HG02943 (cell line): Measurements from ENCODE around the gene MGAT4C.

Source experiments
- ATAC-seq: cut with Tn5 transposase; IDR thresholded peaks from one replicate; pipeline ENCODE4 v1.9.1; 2021; ENCODE audit warnings: mild to moderate bottlenecking, low read depth, moderate library complexity; ENCODE audit not compliant: unreplicated experiment

Gene MGAT4C

DNA sequence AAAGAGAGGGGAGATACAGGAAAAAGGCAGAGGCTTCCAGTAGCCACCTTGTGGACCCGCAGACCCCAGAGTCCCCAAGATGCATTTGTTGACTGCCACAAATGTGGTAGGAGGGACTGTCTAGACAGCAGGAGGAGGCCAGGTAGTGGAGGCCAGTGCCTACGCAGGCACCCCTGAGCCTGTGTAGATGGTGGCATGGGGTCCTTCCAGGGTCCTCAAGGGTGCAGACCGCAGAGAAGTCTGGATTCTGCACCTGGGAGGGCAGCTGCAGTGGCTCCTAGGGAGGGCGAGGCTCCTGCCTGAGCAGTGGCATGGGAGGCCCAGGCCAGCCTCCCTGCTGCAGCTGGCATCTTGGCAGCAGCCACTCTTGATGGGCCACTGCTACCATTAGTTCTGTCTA lies 262.4 kb downstream of the MGAT4C start:
- ATAC-seq: no peak

DNA sequence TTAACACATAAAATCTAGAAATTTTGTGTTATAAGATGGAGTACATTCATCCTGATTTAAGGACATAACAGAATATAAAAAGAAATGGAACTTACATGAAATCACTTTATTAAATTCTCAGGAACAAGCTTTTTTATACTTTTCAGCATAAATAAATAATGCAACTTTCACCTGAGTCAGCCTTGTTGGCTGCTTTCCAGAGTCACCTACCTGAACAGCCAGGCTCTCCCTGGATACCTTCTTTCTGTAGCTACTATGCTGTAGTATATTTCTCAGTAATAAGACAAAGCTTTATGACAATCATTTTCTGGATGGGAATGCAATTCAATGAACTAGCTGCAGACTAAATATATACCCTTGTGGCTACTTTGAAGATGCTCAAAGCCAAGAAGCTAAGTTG lies 270.2 kb downstream of the MGAT4C start:
- no peak for ATAC-seq

DNA sequence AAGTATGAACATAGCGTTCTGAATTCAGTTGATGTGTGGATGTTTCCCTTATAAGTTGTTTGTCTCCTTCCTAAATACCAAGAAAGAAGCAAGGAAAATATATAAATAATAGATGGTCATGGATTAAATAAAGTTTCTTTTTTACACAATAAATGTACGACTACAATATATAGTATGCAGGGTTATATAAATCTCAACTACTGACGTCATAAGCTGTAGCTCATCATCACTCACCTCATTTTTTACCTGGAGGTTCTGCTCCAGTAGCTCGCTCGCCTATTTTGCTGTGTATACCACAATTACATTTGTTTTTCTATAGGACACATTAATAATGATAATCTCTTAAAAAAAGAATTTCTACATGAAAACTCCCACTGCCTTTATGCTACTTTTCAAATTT lies 272.6 kb downstream of the MGAT4C start:
- no peak for ATAC-seq

DNA sequence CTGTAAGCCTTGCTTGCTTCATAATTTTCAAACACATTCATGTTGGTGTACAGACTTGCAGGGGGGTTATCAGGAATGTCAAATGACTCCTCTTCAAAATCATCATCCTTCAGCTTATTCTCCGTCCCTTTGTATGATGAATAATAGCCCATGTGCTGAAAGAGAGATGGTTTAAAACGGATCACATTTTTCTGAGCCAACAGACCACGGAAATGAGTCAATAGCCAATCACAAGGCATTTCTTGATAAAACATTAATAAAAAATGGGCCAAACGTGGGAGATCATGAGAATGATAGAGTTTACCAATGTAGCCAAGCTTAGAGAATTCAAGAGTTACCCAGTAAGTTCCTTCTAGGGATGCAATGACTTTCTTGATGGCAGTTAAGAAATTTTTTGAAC lies 276.6 kb downstream of the MGAT4C start:
- no peak for ATAC-seq

DNA sequence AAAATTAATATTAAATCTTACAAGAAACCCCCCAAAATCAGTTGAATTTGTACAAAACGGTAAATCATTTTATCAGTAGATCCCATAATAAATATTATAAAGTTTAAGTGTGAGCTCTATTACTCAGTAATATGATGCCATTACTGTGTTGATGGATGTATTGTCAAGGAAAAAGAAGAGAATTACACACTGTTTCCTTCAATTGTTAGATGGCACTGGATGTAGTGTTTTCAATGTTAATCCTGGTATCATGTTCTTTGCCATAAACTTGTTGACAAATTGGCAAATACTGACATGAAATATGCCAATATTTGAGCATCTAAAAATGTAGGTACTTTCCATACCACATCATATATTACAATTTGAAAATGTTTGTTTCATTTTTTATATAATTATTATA lies 280.5 kb downstream of the MGAT4C start:
- no peak for ATAC-seq

DNA sequence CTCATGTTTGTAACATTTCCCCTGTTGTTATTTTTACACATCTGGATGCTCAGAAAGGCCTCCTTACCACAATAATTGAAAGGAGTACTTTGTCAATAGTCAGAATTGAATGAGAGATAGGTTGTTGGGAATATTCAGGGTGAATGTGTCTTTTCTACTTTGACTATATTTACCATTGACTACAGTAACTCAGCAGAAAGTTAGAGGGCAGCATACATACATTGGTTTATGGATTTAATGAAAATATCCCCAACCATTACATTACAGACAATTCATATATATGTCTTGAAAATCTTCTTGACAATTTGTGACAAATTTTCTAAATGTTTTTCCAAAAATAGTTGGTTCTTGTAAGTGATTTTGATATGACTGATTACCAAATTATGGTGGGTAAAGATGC lies 284.4 kb downstream of the MGAT4C start:
- no peak for ATAC-seq

DNA sequence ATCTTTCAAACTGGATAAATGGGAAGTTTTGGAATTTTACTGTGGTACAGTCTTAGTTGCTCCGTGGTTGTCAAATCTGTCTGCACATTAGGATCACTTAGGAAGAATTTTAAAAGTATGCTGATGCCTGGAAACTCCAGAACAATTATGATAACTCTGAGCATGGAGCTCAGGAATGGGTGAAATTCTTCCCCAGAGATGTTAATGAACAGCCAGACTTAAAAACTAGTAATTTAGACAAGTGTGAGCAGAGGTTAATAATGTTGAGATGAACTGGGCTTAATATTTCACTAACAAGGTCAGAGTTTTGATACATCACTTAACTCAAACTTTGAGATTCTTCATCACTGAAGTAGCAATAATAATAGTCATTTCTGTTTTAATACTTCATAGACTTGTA lies 287.6 kb downstream of the MGAT4C start:
- no peak for ATAC-seq

DNA sequence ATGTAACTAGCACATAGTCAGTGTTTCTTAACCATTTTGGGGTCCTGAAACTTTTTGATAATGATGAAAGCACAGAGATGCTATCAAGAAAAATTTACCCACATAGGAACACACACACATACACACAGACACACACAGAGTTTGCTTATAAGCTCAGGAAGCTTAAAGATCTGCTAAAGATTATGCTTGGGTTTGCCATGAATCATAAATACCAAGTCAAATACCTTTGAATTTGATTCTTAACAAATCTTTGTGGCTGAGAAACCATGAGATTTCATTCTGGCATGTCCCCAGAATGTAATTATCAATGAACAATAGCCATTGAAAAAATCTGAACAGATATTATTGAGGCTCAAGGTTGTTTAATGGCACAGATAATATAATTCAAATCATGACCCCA lies 292.9 kb downstream of the MGAT4C start:
- ATAC-seq: no peak

DNA sequence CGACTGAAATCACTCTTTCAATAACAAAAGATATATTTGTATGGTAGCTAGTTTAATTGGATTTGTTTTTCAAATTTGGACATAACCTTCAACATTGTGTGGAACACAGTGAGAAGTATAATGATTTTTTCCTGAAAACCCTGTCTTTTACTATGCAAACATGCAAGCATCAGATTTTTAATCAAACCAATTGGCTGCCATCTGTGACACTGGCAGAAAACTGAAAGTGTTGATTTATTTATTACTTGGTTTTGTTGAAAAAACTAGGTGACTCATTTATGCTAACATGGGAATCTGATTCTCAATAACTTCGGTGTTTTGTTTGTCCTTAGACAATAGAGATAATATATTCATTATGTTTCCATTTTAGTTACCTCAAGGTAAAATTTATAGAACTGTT lies 300.1 kb downstream of the MGAT4C start:
- ATAC-seq: no peak

DNA sequence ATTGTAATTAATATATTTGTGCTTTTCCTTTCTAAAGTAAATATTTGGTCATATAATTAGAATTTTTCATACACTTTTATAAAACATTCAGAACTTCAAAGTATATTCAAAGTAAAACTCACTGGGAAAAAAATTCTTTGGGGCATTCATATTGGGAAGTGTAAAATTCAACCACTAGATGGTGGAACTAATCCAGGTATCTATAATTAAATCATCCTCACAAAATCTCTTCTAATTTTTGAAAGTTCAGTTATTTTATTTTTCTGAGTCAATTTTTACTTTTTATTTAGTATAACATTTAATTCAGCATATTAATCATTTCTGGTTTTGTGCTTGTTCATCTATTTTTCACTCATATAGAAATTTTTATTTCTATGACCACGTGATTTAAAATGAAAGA lies 301.1 kb downstream of the MGAT4C start:
- ATAC-seq: no peak

DNA sequence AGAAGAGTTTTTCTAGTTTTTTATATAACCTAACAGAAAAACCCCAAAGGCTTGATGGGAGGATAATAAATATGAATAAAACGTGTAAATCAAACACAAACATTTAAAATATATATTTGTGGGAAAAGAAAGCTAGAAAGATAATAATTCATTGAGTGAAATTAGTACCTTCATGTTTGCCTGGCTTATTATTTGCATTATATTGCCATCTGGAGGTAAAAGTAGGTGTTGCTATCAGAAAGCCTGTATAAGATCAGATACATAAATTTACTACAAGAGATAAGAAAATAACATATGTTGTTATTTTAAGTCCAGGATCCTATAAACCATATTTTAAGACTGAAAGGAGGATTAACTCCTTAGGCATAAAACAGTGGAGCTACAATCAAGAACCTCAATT lies 304.4 kb downstream of the MGAT4C start:
- no peak for ATAC-seq

DNA sequence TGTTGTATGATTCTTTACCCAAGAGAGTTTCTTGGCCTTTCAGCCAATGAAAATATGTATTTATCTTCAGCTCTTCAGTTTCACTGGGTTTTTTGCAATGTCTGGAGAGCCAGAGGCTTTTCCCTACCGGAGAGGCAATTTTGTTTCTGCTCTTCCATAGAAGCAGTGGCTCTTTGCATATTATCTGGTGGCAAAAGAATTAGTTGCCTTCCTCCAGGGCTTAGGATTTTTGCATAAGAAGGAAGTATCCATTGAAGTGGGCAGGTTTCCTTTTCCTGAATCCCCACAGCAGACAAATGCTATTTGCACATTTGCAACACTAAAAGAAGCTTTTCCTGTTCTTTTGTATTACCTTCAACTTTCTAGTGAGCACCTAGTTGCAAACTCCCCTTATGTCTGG lies 306.9 kb downstream of the MGAT4C start:
- no peak for ATAC-seq

DNA sequence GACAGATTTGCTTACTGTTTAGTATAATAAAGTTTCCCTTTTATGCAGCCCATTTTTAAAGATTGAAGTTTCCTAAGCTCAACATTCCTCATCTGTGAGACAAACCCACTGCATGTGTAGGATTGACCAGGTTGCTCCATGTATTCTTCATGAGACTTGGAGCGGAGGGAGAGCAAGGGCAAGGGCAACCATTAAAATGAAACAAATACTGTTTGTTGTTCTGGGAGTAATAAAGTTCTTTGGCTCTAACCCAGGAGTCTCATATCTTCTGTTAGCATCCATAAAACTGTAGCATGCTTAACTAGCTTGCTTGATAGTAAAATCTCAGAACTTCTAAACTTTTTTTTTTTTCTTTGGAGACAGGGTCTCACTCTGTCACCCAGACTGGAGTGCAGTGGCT lies 307.9 kb downstream of the MGAT4C start:
- no peak for ATAC-seq

DNA sequence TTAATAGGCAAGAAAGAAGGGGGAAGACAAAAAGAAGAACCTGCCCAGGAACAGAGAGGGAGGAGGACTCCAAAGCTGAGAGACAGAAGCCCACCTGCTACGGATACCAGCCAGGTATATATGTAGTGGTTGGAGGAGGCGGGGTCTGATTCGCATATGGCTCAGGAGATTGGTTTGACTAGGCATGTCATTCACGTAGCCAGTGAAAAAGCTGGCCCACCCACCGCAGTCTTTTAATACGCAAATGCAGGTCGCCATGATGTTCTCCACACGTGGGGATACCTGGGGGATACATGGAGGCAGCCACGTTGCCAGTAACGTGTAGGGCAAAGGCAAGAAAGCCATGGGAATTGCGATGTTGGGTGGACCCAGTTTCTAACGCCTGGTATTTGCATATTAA lies 308.9 kb downstream of the MGAT4C start:
- no peak for ATAC-seq

DNA sequence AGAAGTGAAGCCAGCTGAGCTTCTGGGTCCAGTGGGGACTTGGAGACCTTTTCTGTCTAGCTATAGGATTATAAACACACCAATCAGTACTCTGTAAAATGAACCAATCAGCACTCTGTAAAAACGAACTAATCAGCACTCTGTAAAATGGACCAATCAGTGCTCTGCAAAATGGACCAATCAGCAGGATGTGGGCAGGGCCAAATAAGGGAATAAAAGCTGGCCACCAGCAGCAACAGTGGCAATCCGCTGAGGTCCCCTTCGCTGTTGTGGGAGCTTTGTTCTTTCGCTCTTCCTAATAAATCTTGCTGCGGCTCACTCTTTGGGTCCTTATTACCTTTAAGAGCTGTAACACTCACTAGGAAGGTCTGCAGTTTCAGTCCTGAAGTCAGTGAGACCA lies 309.8 kb downstream of the MGAT4C start:
- no peak for ATAC-seq

DNA sequence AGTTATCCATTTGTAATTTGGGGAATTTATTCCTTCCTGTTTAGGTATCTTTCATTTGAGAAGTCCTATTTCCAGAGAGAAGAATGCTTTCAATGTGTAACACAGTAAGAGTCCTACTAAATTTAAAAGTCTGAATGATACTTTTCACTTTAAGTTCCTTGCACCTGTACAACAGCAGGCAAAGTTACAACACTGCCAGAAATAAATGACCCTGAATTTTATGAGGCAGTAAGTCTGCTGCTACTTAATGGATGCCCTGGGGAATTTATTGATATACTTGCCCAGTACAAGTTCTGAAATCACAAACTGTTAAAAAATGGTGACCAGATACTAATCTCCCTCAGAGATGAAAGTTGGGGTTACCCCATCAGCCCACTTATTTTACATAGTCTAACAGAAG lies 329.0 kb downstream of the MGAT4C start:
- ATAC-seq: no peak

DNA sequence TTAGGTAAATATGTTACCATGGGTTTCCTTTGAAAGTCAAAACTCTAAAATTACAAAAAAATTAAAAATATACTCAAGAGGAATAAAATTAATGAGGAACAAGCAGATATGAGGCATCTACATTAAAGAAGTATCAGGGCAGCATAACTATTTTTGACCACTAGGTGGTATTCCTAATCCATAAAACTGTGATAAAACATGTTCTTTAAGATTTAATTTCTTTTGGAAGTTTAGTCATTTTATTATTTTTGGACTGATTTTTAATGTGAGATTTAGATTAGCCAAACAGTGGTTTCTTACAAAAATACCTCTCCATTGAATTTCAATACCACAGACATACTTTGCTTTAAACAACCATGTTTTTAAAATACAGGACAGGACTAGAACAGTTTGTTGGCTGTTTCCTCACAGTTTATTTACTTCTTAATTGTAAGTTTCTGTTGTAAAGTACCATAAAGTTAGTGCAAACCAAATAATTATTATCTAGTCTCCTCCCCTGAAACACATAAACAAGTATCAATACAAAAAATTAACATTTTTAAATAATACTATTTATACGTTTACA lies 332.3 kb downstream of the MGAT4C start:
- no peak for ATAC-seq

DNA sequence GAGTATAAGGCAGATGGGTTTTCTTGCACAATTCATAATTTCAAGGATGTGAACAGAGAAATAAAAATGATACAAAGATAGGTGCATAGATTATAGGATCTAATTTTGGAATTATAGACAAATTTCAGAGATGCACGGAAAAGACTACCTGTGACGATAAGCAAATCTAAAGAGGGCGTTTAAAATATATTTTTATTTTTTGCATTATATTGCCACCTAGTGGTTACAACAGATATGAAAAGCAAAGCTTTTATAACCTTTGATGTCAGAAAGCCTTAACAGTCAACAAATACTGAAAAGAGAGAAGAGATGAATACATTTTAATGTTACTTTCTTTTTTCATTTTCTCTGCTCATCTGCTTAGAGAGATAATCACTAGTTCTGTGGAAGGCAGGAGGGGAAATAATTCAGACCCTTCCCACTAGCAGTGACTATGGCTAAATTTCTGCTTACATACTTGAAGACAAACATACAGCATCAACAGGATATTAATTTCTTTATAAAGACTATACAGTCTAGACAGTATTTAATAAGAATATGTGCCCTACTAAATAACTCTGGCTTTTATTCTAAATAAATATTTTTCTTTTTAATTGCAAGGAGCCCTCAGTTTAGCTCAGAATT lies 335.8 kb downstream of the MGAT4C start:
- peak; percentile 60 for ATAC-seq
